Measurements from ENCODE around the gene GFOD2. TPM values are rescaled to one million over a fixed set of nuclear protein-coding genes. Genes with fewer than 3 reads are reported as not detected.

GFOD2 gene
- total RNA-seq, 1 donor from 2014 or later, result 16.2 TPM

- DNase-seq, result peak; percentile 57
- Mint-ChIP-seq H3K27ac (no peak overlapping the region), H3K4me1 (peaks cover 9% of the 10 kb centered on the region), H3K27me3 (no peaks in the 10 kb centered on the region), H3K36me3 (ENCODE audit: low read depth) (peaks cover 51% of the 10 kb centered on the region), H3K4me3 (no peak overlapping the region), H3K9me3 (no peaks in the 10 kb centered on the region)
- intact Hi-C loops (cut with micrococcal nuclease), result no loop called here
These were observed 66.5 kb downstream of the GFOD2 start for GRCh38 chr16:67652578-67653127.

GRCh38 chr16:67651847-67652246 is 67.3 kb downstream of the GFOD2 start:
- Mint-ChIP-seq H3K4me1 (peaks cover 12% of the 10 kb centered on the region), H3K36me3 (ENCODE audit: low read depth) (peaks cover 54% of the 10 kb centered on the region), H3K9me3 (no peaks in the 10 kb centered on the region), H3K27me3 (no peaks in the 10 kb centered on the region), H3K27ac (no peak overlapping the region), H3K4me3 (no peak overlapping the region)
- DNase-seq, result no peak
- intact Hi-C loops (cut with micrococcal nuclease), result no loop called here

GRCh38 chr16:67651039-67651438 is 68.1 kb downstream of the GFOD2 start:
- H3K36me3 Mint-ChIP-seq (ENCODE audit: low read depth), result peaks cover 58% of the 10 kb centered on the region
- intact Hi-C loops (cut with micrococcal nuclease), result no loop called here
- H3K27me3 Mint-ChIP-seq, result no peaks in the 10 kb centered on the region
- no peak for DNase-seq
- no peak overlapping the region for H3K27ac Mint-ChIP-seq
- H3K4me3 Mint-ChIP-seq, result no peak overlapping the region
- H3K9me3 Mint-ChIP-seq, result no peaks in the 10 kb centered on the region
- H3K4me1 Mint-ChIP-seq, result peaks cover 14% of the 10 kb centered on the region

- H3K36me3 Mint-ChIP-seq (ENCODE audit: low read depth), result peaks cover 51% of the 10 kb centered on the region
- peaks cover 16% of the 10 kb centered on the region for H3K4me1 Mint-ChIP-seq
- no peaks in the 10 kb centered on the region for H3K27me3 Mint-ChIP-seq
- H3K4me3 Mint-ChIP-seq, result no peak overlapping the region
- no peak overlapping the region for H3K27ac Mint-ChIP-seq
- intact Hi-C loops (cut with micrococcal nuclease), result no loop called here
- no peak for DNase-seq
- no peaks in the 10 kb centered on the region for H3K9me3 Mint-ChIP-seq
These were observed 69.1 kb downstream of the GFOD2 start for GRCh38 chr16:67650023-67650422.

GRCh38 chr16:67649494-67649931 is 69.6 kb downstream of the GFOD2 start:
- H3K36me3 Mint-ChIP-seq (ENCODE audit: low read depth), result peaks cover 47% of the 10 kb centered on the region

GRCh38 chr16:67648764-67649407 is 70.2 kb downstream of the GFOD2 start:
- peaks cover 21% of the 10 kb centered on the region for H3K4me1 Mint-ChIP-seq
- DNase-seq, result no peak
- H3K9me3 Mint-ChIP-seq, result no peaks in the 10 kb centered on the region
- H3K36me3 Mint-ChIP-seq (ENCODE audit: low read depth), result peaks cover 45% of the 10 kb centered on the region
- intact Hi-C loops (cut with micrococcal nuclease), result no loop called here
- no peak overlapping the region for H3K27ac Mint-ChIP-seq
- no peaks in the 10 kb centered on the region for H3K27me3 Mint-ChIP-seq
- H3K4me3 Mint-ChIP-seq, result no peak overlapping the region

More at GRCh38 chr16:67649494-67649931, 69.6 kb downstream of the GFOD2 start:
- Mint-ChIP-seq H3K27me3 (no peaks in the 10 kb centered on the region), H3K4me3 (no peak overlapping the region), H3K9me3 (no peaks in the 10 kb centered on the region), H3K4me1 (peaks cover 17% of the 10 kb centered on the region), H3K27ac (no peak overlapping the region)
- intact Hi-C loops (cut with micrococcal nuclease), result no loop called here
- DNase-seq, result no peak

- no peak overlapping the region for H3K27ac Mint-ChIP-seq
- peaks cover 23% of the 10 kb centered on the region for H3K4me1 Mint-ChIP-seq
- no peak overlapping the region for H3K4me3 Mint-ChIP-seq
- H3K36me3 Mint-ChIP-seq (ENCODE audit: low read depth), result peaks cover 43% of the 10 kb centered on the region
- intact Hi-C loops (cut with micrococcal nuclease), result no loop called here
- H3K27me3 Mint-ChIP-seq, result no peaks in the 10 kb centered on the region
- H3K9me3 Mint-ChIP-seq, result no peaks in the 10 kb centered on the region
- DNase-seq, result no peak
These were observed 70.9 kb downstream of the GFOD2 start for GRCh38 chr16:67648088-67648763.

- Mint-ChIP-seq H3K36me3 (ENCODE audit: low read depth) (peaks cover 43% of the 10 kb centered on the region), H3K27ac (no peak overlapping the region), H3K4me1 (peaks cover 23% of the 10 kb centered on the region), H3K4me3 (no peak overlapping the region), H3K27me3 (no peaks in the 10 kb centered on the region), H3K9me3 (no peaks in the 10 kb centered on the region)
- intact Hi-C loops (cut with micrococcal nuclease), result no loop called here
- no peak for DNase-seq
These were observed 71.4 kb downstream of the GFOD2 start for GRCh38 chr16:67647681-67648080.

- peaks cover 23% of the 10 kb centered on the region for H3K4me1 Mint-ChIP-seq
These were observed 71.9 kb downstream of the GFOD2 start for GRCh38 chr16:67647111-67647651.

GRCh38 chr16:67645397-67646121 is 73.6 kb downstream of the GFOD2 start:
- H3K4me3 Mint-ChIP-seq, result peak overlapping the region; percentile 88
- H3K9me3 Mint-ChIP-seq, result no peaks in the 10 kb centered on the region
- no peaks in the 10 kb centered on the region for H3K27me3 Mint-ChIP-seq
- DNase-seq, result no peak
- H3K4me1 Mint-ChIP-seq, result peaks cover 17% of the 10 kb centered on the region
- intact Hi-C loops (cut with micrococcal nuclease), result loop anchor here (1.0 to 2.0 kb wide), 3 partner anchors 15 to 165 kb away; partner anchors contain the start of genes ACD, ATP6V0D1 and PARD6A
- H3K27ac Mint-ChIP-seq, result peak overlapping the region; percentile 88
- peaks cover 26% of the 10 kb centered on the region for H3K36me3 Mint-ChIP-seq (ENCODE audit: low read depth)

More at GRCh38 chr16:67647111-67647651, 71.9 kb downstream of the GFOD2 start:
- H3K9me3 Mint-ChIP-seq, result no peaks in the 10 kb centered on the region
- H3K27ac Mint-ChIP-seq, result no peak overlapping the region
- no peak for DNase-seq
- H3K27me3 Mint-ChIP-seq, result no peaks in the 10 kb centered on the region
- H3K36me3 Mint-ChIP-seq (ENCODE audit: low read depth), result peaks cover 41% of the 10 kb centered on the region
- peak overlapping the region; percentile 76 for H3K4me3 Mint-ChIP-seq
- intact Hi-C loops (cut with micrococcal nuclease), result no loop called here

- peak overlapping the region; percentile 88 for H3K4me3 Mint-ChIP-seq
- no peak for DNase-seq
- H3K9me3 Mint-ChIP-seq, result no peaks in the 10 kb centered on the region
- no peaks in the 10 kb centered on the region for H3K27me3 Mint-ChIP-seq
- intact Hi-C loops (cut with micrococcal nuclease), result loop anchor here (1.0 to 2.0 kb wide), 4 partner anchors 17 to 163 kb away; partner anchors contain the start of genes ACD, ATP6V0D1, CTCF and PARD6A
- H3K4me1 Mint-ChIP-seq, result peaks cover 15% of the 10 kb centered on the region
- H3K27ac Mint-ChIP-seq, result peak overlapping the region; percentile 74
- peaks cover 17% of the 10 kb centered on the region for H3K36me3 Mint-ChIP-seq (ENCODE audit: low read depth)
These were observed 75.1 kb downstream of the GFOD2 start for GRCh38 chr16:67644038-67644437.

- Mint-ChIP-seq H3K27me3 (no peaks in the 10 kb centered on the region), H3K36me3 (ENCODE audit: low read depth) (peaks cover 20% of the 10 kb centered on the region), H3K27ac (no peak overlapping the region), H3K4me3 (no peak overlapping the region), H3K4me1 (peaks cover 12% of the 10 kb centered on the region), H3K9me3 (no peaks in the 10 kb centered on the region)
- intact Hi-C loops (cut with micrococcal nuclease), result no loop called here
- no peak for DNase-seq
These were observed 77.1 kb downstream of the GFOD2 start for GRCh38 chr16:67641779-67642708.

- no peak for DNase-seq
- H3K27ac Mint-ChIP-seq, result no peak overlapping the region
- no peaks in the 10 kb centered on the region for H3K9me3 Mint-ChIP-seq
- H3K4me3 Mint-ChIP-seq, result no peak overlapping the region
- intact Hi-C loops (cut with micrococcal nuclease), result no loop called here
- H3K4me1 Mint-ChIP-seq, result no peaks in the 10 kb centered on the region
- no peaks in the 10 kb centered on the region for H3K27me3 Mint-ChIP-seq
- H3K36me3 Mint-ChIP-seq (ENCODE audit: low read depth), result peaks cover 35% of the 10 kb centered on the region
These were observed 81.5 kb downstream of the GFOD2 start for GRCh38 chr16:67637625-67638024.
